Liver (tissue), 3 donors: ENCODE measurements around the gene NACAD.

Source experiments
- EGR1 ChIP-seq, 2 donors: IDR thresholded peaks; 2 replicates each; pipeline ENCODE4 v1.6.1; 2016 to 2018; ENCODE audit warnings: antibody characterized with exemption in 2 of 2, low read depth in 2 of 2
- FOXA1 ChIP-seq: IDR thresholded peaks from 2 replicates; pipeline ENCODE4 v1.6.1; 2016; ENCODE audit warnings: antibody characterized with exemption
- GABPA ChIP-seq, 2 donors: IDR thresholded peaks in 1 of 2; conservative IDR thresholded peaks in 1 of 2; 2 replicates each; pipeline ENCODE4 v1.6.1; 2016; ENCODE audit warnings: antibody characterized with exemption in 2 of 2, mild to moderate bottlenecking in 1 of 2, moderate library complexity in 1 of 2
- JUND ChIP-seq, 2 donors: IDR thresholded peaks; 2 replicates each; pipeline ENCODE4 v1.6.1; 2016; ENCODE audit warnings: antibody characterized with exemption in 2 of 2
- RAD21 ChIP-seq, 2 donors: IDR thresholded peaks; 2 replicates each; pipeline ENCODE4 v1.6.1; 2016; ENCODE audit warnings: antibody characterized with exemption in 2 of 2, mild to moderate bottlenecking in 2 of 2
- SP1 ChIP-seq: IDR thresholded peaks from 2 replicates; pipeline ENCODE4 v1.6.1; 2018; ENCODE audit warnings: antibody characterized with exemption, mild to moderate bottlenecking
- YY1 ChIP-seq: IDR thresholded peaks from 2 replicates; pipeline ENCODE4 v1.6.1; 2016; ENCODE audit warnings: antibody characterized with exemption, mild to moderate bottlenecking
- ZBTB33 ChIP-seq: IDR thresholded peaks from 2 replicates; pipeline ENCODE4 v1.6.1; 2016; ENCODE audit warnings: antibody characterized with exemption
- TF ChIP-seq, protein P1 (sequence below): fragments of 150-350 bp; IDR thresholded peaks from 2 replicates; pipeline ENCODE4 v1.5.1; 2017; ENCODE audit warnings: improper control_type of control experiment, low read depth, low read length; ENCODE audit not compliant: missing input control
- TF ChIP-seq, protein P2 (sequence below): IDR thresholded peaks from 2 replicates; pipeline ENCODE4 v1.6.1; 2016; ENCODE audit warnings: antibody characterized with exemption, mild to moderate bottlenecking
- donor health status: healthy.
- donor health status: healthy.

- no peak for TF ChIP-seq RAD21 (IDR thresholded peaks at IDR 0.05)
- TF ChIP-seq, protein P1, sequence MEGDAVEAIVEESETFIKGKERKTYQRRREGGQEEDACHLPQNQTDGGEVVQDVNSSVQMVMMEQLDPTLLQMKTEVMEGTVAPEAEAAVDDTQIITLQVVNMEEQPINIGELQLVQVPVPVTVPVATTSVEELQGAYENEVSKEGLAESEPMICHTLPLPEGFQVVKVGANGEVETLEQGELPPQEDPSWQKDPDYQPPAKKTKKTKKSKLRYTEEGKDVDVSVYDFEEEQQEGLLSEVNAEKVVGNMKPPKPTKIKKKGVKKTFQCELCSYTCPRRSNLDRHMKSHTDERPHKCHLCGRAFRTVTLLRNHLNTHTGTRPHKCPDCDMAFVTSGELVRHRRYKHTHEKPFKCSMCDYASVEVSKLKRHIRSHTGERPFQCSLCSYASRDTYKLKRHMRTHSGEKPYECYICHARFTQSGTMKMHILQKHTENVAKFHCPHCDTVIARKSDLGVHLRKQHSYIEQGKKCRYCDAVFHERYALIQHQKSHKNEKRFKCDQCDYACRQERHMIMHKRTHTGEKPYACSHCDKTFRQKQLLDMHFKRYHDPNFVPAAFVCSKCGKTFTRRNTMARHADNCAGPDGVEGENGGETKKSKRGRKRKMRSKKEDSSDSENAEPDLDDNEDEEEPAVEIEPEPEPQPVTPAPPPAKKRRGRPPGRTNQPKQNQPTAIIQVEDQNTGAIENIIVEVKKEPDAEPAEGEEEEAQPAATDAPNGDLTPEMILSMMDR = no peak
- TF ChIP-seq JUND (IDR thresholded peaks at IDR 0.05) = no peak
- no peak for TF ChIP-seq YY1
- TF ChIP-seq, protein P2, sequence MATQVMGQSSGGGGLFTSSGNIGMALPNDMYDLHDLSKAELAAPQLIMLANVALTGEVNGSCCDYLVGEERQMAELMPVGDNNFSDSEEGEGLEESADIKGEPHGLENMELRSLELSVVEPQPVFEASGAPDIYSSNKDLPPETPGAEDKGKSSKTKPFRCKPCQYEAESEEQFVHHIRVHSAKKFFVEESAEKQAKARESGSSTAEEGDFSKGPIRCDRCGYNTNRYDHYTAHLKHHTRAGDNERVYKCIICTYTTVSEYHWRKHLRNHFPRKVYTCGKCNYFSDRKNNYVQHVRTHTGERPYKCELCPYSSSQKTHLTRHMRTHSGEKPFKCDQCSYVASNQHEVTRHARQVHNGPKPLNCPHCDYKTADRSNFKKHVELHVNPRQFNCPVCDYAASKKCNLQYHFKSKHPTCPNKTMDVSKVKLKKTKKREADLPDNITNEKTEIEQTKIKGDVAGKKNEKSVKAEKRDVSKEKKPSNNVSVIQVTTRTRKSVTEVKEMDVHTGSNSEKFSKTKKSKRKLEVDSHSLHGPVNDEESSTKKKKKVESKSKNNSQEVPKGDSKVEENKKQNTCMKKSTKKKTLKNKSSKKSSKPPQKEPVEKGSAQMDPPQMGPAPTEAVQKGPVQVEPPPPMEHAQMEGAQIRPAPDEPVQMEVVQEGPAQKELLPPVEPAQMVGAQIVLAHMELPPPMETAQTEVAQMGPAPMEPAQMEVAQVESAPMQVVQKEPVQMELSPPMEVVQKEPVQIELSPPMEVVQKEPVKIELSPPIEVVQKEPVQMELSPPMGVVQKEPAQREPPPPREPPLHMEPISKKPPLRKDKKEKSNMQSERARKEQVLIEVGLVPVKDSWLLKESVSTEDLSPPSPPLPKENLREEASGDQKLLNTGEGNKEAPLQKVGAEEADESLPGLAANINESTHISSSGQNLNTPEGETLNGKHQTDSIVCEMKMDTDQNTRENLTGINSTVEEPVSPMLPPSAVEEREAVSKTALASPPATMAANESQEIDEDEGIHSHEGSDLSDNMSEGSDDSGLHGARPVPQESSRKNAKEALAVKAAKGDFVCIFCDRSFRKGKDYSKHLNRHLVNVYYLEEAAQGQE = no peak
- no peak for TF ChIP-seq SP1
- TF ChIP-seq GABPA (IDR thresholded peaks at IDR 0.05 in 1 of 2, conservative IDR thresholded peaks at IDR 0.05 in 1 of 2) = no peak
- TF ChIP-seq EGR1 (IDR thresholded peaks at IDR 0.05; ENCODE audit: low read depth in 2 of 2) = no peak
- TF ChIP-seq FOXA1 = no peak
- TF ChIP-seq ZBTB33 = no peak
Measured at GRCh38 chr7:45131891-45132290, 43.1 kb upstream of the NACAD start.
